ENCODE results near the gene PTPRR. TPM values are rescaled to one million over a fixed set of nuclear protein-coding genes. Genes with fewer than 3 reads are reported as not detected.

Gene PTPRR
- total RNA-seq, 4 donors from 2014 or later = 0.19 TPM; not detected in 3

DNA sequence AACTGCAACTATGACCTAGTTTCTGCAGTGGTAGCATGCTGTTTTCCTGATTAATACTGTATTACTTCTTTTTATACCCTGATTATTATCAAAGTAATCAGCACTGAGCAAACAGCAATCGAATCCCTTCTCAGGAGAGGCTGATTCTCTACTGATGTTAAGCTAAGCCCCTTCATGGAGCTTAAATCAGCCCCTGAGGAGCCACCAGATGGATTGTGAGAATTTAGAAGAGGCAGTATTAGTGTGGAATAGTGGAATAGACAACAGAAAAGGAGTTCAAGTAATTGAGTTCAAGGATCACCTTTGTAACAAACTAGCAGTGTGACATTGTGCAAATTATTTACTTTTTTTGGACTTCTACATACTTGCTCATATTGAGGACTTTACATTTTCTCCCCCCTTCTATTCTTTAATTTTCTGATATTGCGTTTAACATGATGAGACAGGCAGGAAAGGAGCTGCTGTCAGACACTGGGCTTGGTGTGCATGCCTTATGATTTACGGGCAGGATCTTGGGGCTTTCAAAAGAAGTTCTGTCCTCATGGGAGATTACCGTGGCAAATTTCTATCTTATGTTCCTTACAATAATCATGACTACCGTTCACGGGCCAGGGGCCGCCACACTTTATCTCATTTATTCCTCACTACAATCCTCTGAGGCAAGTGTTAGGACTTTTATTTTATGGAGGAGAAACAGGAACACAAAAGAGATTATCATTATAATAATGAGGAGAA is 68.0 kb downstream of the PTPRR start:
- TF ChIP-seq, protein P1, sequence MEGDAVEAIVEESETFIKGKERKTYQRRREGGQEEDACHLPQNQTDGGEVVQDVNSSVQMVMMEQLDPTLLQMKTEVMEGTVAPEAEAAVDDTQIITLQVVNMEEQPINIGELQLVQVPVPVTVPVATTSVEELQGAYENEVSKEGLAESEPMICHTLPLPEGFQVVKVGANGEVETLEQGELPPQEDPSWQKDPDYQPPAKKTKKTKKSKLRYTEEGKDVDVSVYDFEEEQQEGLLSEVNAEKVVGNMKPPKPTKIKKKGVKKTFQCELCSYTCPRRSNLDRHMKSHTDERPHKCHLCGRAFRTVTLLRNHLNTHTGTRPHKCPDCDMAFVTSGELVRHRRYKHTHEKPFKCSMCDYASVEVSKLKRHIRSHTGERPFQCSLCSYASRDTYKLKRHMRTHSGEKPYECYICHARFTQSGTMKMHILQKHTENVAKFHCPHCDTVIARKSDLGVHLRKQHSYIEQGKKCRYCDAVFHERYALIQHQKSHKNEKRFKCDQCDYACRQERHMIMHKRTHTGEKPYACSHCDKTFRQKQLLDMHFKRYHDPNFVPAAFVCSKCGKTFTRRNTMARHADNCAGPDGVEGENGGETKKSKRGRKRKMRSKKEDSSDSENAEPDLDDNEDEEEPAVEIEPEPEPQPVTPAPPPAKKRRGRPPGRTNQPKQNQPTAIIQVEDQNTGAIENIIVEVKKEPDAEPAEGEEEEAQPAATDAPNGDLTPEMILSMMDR (IDR thresholded peaks at IDR 0.05) = no peak
- no peak for TF ChIP-seq POLR2A (IDR thresholded peaks at IDR 0.05)
- no peaks in the 10 kb centered on the region for H3K27me3 ChIP-seq
- 39 to 57% methylated on average over 7 of the region's 7 CpGs for WGBS, 2 donors

GRCh38 chr12:70849265-70849960 is 71.1 kb downstream of the PTPRR start:
- DNase-seq = no peak
- H3K4me3 ChIP-seq = no peak overlapping the region
- no peaks in the 10 kb centered on the region for H3K27me3 ChIP-seq
- no peaks in the 10 kb centered on the region for H3K9me3 ChIP-seq
- WGBS, 2 donors = 28 to 31% methylated on average over 3 of the region's 3 CpGs
- H3K4me1 ChIP-seq = no peaks in the 10 kb centered on the region
- no peak for TF ChIP-seq POLR2A (IDR thresholded peaks at IDR 0.05)
- TF ChIP-seq, protein P1 (IDR thresholded peaks at IDR 0.05) = peak in 1 of 6 experiments; percentile 7
- intact Hi-C loops (cut with DNase I) = no loop called here
- H3K27ac ChIP-seq = no peak overlapping the region
- H3K36me3 ChIP-seq = no peaks in the 10 kb centered on the region

More for the DNA sequence above, 68.0 kb downstream of the PTPRR start:
- Histone ChIP-seq H3K27ac (no peak overlapping the region), H3K4me1 (no peaks in the 10 kb centered on the region), H3K9me3 (no peaks in the 10 kb centered on the region), H3K36me3 (no peaks in the 10 kb centered on the region), H3K4me3 (no peak overlapping the region)
- intact Hi-C loops (cut with DNase I) = no loop called here
- DNase-seq = no peak

GRCh38 chr12:70847871-70848270 is 72.7 kb downstream of the PTPRR start:
- intact Hi-C loops (cut with DNase I) = no loop called here

DNA sequence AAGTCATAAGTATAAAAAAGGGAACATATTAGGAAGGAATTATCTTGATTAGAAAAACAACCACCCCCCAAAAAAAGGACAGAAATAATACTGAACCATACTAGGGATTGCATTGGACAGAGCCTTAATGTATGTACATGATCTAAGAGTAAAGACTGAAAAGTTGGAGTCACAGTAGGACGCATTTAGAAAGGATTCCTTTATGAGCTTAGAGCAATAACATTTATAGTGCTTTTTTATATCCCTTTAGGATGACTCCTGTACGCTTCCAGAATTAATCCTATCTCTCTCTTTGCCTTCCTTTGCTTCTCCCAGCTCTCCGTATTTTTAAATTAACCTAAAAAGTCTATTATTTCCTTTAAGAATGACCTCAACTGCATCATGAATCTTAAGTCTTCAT is 75.3 kb downstream of the PTPRR start:
- no peaks in the 10 kb centered on the region for H3K9me3 ChIP-seq
- H3K4me3 ChIP-seq = no peak overlapping the region
- intact Hi-C loops (cut with DNase I) = no loop called here
- 70 to 77% methylated on average over 3 of the region's 3 CpGs for WGBS, 2 donors
- DNase-seq = no peak
- H3K36me3 ChIP-seq = no peaks in the 10 kb centered on the region
- no peaks in the 10 kb centered on the region for H3K4me1 ChIP-seq
- no peak overlapping the region for H3K27ac ChIP-seq
- TF ChIP-seq POLR2A (IDR thresholded peaks at IDR 0.05) = no peak
- TF ChIP-seq, protein P1 (IDR thresholded peaks at IDR 0.05) = no peak
- no peaks in the 10 kb centered on the region for H3K27me3 ChIP-seq

More at GRCh38 chr12:70847871-70848270, 72.7 kb downstream of the PTPRR start:
- Histone ChIP-seq H3K36me3 (no peaks in the 10 kb centered on the region), H3K27ac (no peak overlapping the region), H3K4me1 (no peaks in the 10 kb centered on the region), H3K27me3 (no peaks in the 10 kb centered on the region), H3K9me3 (no peaks in the 10 kb centered on the region), H3K4me3 (no peak overlapping the region)
- no peak for DNase-seq
- 57 to 72% methylated on average over 4 of the region's 4 CpGs for WGBS, 2 donors
- TF ChIP-seq, protein P1 (IDR thresholded peaks at IDR 0.05) = no peak

DNA sequence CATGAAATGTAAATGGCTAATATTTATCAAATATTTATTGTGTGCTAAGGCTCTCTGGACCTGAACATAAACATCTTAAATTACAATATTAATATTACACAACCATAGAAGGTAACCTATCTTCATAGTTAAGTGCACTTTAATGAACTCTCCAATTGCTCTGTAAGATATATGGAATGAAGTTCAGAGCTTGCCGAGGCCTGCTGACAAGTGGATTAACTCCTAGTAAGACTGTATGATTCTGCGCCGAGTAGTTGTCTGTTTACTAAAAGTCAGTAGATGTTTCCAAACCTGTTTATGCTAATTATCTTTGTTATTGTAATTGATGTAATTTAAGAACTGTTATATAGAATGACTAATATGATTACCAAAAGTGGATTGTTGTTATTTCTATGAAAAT is 77.2 kb downstream of the PTPRR start:
- intact Hi-C loops (cut with DNase I) = no loop called here
- no peaks in the 10 kb centered on the region for H3K4me1 ChIP-seq
- no peak for DNase-seq
- 58 to 63% methylated on average over 3 of the region's 3 CpGs for WGBS, 2 donors
- H3K27me3 ChIP-seq = no peaks in the 10 kb centered on the region
- H3K27ac ChIP-seq = no peak overlapping the region
- TF ChIP-seq POLR2A (IDR thresholded peaks at IDR 0.05) = no peak
- TF ChIP-seq, protein P1 (IDR thresholded peaks at IDR 0.05) = no peak
- H3K36me3 ChIP-seq = no peaks in the 10 kb centered on the region
- H3K9me3 ChIP-seq = no peaks in the 10 kb centered on the region
- H3K4me3 ChIP-seq = no peak overlapping the region

Data from esophagus squamous epithelium (tissue), 5 donors.